Measurements from ENCODE around the gene CSRNP3.
"Not testable (repeated sequence)": the region's sequence is repeated elsewhere in the genome, so short reads cannot be mapped to it uniquely, and the experiment has no call there.

CSRNP3 gene

DNA sequence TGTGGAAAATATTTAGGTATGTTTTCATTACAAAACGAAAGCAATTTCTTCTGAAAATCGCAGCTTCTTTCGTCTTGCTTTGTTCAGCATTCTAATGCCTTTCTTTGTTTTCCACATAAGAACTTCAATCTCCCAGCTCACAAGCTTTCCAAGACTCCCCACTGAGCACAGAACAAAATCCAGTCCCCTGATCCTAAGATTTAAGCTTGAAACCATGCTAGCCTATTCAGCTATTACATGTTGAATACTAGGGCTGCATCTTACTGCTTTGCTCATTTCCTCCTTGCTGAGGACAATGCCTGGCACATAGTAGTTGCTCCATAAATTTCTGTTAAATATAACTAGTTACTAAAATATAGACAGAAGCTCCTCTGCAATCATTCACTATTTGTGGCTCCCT, 163.9 kb downstream of the CSRNP3 start:
- no peak for DNase-seq (ENCODE audit: low spot score)

GRCh38 chr2:165634282-165634681, 164.8 kb downstream of the CSRNP3 start:
- no peak for DNase-seq (ENCODE audit: low spot score)

GRCh38 chr2:165634855-165635254, 165.4 kb downstream of the CSRNP3 start:
- no peak for DNase-seq (ENCODE audit: low spot score)

- DNase-seq (ENCODE audit: low spot score) = no peak
These were observed 166.0 kb downstream of the CSRNP3 start for GRCh38 chr2:165635532-165635931.

DNA sequence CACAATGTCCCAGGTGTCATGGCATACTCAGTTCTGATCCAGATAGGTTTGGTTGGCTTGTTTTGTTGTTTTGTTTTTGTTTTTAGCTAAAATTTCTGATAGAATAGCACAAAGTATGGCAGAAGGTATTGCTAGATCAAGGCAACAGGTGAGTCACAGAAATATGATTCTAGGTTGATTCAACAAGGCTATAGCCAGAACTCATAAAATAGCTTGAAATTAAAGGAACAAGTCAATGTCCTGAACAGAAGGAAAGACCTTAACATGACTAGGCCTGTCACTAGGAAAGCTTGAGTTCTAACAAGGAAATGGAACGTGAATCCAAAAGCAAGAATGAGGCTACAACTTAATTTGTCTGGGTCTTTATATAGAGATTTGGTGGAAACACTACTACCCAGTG, 167.5 kb downstream of the CSRNP3 start:
- DNase-seq (ENCODE audit: low spot score) = no peak

DNA sequence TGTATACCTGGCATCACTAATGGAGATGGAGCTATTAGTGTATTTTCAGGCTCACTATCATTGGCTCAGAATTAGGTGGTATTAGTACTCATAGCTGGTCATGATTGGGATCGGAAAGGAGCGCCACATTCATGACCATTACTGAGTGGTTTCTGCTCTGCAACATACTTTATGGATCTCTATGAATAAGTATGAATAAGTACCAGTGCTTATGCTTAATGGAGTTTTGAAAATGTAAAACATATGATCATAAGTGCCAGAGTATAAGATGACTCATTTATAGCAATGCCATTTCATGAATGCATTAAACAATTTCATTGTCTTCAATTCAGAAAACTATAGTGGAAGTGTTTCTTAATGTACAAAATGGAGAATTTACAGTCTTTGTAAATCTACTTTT, 167.9 kb downstream of the CSRNP3 start:
- no peak for DNase-seq (ENCODE audit: low spot score)

DNA sequence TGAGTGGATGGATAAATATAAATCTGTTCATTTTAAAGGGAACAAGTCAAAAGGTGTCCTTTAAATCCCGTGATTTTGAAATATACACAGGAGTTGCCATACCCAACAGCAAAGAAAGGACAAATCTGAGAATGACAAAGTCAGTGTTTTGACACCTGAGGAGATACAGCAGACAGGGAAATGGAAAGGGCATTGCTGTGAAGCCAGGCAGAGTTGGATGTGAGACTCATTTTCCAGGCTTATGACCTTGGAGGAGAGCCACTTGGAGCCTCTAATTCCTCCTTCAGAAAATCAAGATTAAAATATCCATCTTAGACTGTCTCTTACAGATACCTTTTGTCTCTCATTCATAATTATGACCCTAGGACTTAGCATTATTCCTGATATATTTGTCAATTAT, 170.0 kb downstream of the CSRNP3 start:
- no peak for DNase-seq (ENCODE audit: low spot score)

GRCh38 chr2:165640247-165640929, 170.9 kb downstream of the CSRNP3 start:
- DNase-seq (ENCODE audit: low spot score) = no peak

DNA sequence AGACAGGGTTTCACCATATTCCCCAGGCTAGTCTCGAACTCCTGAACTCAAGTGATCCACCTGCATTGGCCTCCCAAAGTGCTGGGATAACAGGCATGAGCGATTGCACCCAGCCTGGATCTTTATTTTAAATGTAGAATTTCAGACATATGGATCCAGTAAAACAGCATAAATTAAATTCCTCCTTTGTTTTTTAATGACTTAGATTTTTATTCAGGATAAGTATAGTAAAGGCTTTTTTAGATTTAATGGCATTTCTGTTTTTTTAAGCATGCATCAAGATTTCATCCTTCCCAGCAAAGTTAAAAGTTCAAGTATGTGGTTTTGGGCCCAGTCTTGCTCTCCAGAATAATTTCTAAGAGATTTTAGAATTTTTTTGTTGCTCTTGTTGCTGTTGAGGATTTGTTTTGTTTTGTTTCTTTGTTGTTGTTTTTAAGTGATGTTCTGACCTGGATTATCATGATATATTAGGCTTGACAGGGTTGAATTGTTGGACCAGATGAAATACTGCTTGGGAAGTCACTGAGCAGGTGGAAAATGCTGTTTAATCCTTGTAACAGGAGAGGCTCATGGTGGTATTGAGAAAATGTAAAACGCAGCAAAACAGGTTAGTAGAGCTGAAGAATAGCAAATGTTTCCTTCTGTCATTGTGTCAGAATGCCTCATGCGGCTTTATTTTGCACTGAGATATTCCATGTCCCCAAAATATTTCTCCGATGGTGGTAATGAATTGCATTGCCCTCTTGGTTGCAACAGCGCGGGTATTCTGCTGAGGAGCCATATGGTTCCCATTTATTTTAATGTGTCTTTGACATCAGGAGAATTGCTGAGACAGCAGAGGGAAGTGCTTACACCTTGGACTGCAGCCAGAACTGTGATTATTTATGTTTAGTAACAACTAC, 176.7 kb downstream of the CSRNP3 start:
- DNase-seq (ENCODE audit: low spot score) = no peak

GRCh38 chr2:165647409-165647808, 177.9 kb downstream of the CSRNP3 start:
- DNase-seq (ENCODE audit: low spot score) = no peak

GRCh38 chr2:165648801-165649200, 179.3 kb downstream of the CSRNP3 start:
- no peak for DNase-seq (ENCODE audit: low spot score)

DNA sequence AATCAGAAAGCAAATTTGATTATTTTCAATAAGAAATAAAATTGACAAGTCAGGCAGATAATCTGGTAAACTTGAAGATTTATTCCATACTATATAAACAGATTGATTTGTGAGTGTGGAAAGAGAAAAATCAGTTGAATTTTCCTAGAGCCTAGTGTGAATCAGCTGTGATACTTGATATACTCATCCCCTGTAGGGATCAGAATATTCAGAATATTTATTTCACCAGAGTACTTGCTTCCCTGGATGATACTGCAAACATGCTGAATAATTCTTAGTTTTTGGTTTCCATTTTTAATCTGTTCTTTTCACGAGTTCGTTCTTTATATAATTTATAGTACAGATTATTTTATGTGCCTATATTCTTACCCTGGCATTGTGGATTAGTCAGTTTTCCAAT, 181.7 kb downstream of the CSRNP3 start:
- no peak for DNase-seq (ENCODE audit: low spot score)

GRCh38 chr2:165655661-165656060, 186.2 kb downstream of the CSRNP3 start:
- DNase-seq (ENCODE audit: low spot score) = no peak

GRCh38 chr2:165660361-165660760, 190.9 kb downstream of the CSRNP3 start:
- DNase-seq (ENCODE audit: low spot score) = no peak

- DNase-seq (ENCODE audit: low spot score) = no peak
These were observed 193.2 kb downstream of the CSRNP3 start for GRCh38 chr2:165662720-165663119.

DNA sequence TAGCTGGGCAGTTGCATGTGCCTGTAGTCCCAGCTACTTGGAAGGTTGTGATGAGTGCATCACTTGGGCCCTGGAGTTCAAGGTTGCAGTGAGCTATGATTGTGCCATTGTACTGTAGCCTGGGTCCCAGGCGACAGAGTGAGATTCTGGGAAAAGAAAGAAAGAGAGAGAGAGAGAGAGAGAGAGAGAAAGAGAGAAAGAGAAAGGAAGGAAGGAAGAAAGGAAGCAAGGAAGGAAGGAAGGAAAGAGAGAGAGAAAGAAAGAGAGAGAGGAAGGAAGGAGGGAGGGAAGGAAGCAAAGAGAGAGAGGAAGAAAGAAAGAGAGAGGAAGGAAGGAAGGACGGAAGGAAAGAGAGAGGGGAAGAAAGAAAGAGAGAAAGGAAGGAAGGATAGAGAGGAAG, 196.1 kb downstream of the CSRNP3 start:
- no peak for DNase-seq (ENCODE audit: low spot score)

- DNase-seq (ENCODE audit: low spot score) = not testable (repeated sequence)
These were observed 196.6 kb downstream of the CSRNP3 start for GRCh38 chr2:165666073-165666472.

GRCh38 chr2:165666605-165667004, 197.1 kb downstream of the CSRNP3 start:
- no peak for DNase-seq (ENCODE audit: low spot score)

- no peak for DNase-seq (ENCODE audit: low spot score)
These were observed 197.9 kb downstream of the CSRNP3 start for GRCh38 chr2:165667375-165667774.

DNA sequence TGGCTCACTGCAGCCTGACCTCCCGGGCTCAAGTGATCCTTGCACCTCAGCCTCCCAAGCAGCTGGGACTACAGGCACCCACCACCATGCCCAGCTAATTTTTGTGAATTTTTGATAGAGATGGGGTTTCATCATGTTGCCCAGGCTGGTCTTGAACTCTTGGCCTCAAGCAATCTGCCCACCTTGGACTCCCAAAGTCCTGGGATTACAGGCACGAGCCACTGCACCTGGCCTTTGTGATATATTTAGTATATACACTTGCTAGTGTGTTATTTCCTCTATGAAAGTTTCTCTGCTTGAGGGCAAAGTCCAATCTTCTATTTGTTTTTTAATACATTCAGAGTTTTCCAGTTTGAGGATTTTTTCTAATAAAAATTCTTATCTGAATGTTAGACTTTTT, 205.3 kb downstream of the CSRNP3 start:
- DNase-seq (ENCODE audit: low spot score) = no peak

GRCh38 chr2:165675551-165675968, 206.1 kb downstream of the CSRNP3 start:
- DNase-seq (ENCODE audit: low spot score) = no peak

- DNase-seq (ENCODE audit: low spot score) = no peak
These were observed 209.4 kb downstream of the CSRNP3 start for GRCh38 chr2:165678882-165679281.

DNA sequence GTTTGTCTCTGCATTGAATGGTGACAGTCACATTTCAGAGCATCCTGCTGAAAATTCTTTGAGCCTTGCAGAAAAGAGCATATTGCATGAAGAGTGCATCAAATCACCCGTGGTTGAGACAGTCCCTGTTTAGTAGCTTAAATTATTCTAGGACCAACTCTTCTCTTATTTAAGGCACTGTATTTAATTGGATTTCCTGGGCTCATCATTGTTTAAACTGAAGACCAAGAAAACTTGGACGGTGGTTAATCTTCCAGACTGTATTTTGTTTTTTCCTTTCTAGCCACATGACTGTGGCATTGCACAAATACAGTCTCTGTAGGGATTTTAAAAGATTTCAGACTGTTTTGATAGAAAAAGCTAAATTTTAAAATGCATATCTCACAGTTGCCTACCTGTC, 210.1 kb downstream of the CSRNP3 start:
- no peak for DNase-seq (ENCODE audit: low spot score)
